NCI-H2196 (cell line): ENCODE measurements around the gene SLC16A5.

ENCODE experiments used
- DNase-seq: peaks from one replicate; lab custom pipeline; 2025; ENCODE audit not compliant: unreplicated experiment; lab: John Stamatoyannopoulos, UW

SLC16A5 gene

GRCh38 chr17:75084039-75084660 lies 3.6 kb upstream of the SLC16A5 start:
- DNase-seq = peak; percentile 48

- no peak for DNase-seq
Observed at GRCh38 chr17:75086496-75087181, 1.1 kb upstream of the SLC16A5 start.

GRCh38 chr17:75087182-75087557 lies 584 bp upstream of the SLC16A5 start:
- DNase-seq = no peak

- DNase-seq = no peak
Observed at GRCh38 chr17:75088465-75089417, 987 bp downstream of the SLC16A5 start.

- no peak for DNase-seq
Observed at GRCh38 chr17:75090871-75091854, 3.4 kb downstream of the SLC16A5 start.

GRCh38 chr17:75091855-75092327 lies 4.1 kb downstream of the SLC16A5 start:
- DNase-seq = no peak

- DNase-seq = no peak
Observed at GRCh38 chr17:75093548-75094158, 5.9 kb downstream of the SLC16A5 start.

- DNase-seq = no peak
Observed at GRCh38 chr17:75094871-75095399, 7.2 kb downstream of the SLC16A5 start.

GRCh38 chr17:75096082-75096625 lies 8.4 kb downstream of the SLC16A5 start:
- DNase-seq = peak; percentile 39

- no peak for DNase-seq
Observed at GRCh38 chr17:75097865-75098264, 10.1 kb downstream of the SLC16A5 start.

- DNase-seq = no peak
Observed at GRCh38 chr17:75098861-75099260, 11.1 kb downstream of the SLC16A5 start.

- DNase-seq = no peak
Observed at GRCh38 chr17:75099881-75100595, 12.3 kb downstream of the SLC16A5 start.

- no peak for DNase-seq
Observed at GRCh38 chr17:75102385-75102821, 14.6 kb downstream of the SLC16A5 start.

GRCh38 chr17:75103601-75104554 lies 16.1 kb downstream of the SLC16A5 start:
- DNase-seq = no peak

- DNase-seq = peak; percentile 94
Observed at GRCh38 chr17:75105126-75106080, 17.6 kb downstream of the SLC16A5 start.

GRCh38 chr17:75108193-75108592 lies 20.4 kb downstream of the SLC16A5 start:
- DNase-seq = no peak

GRCh38 chr17:75109046-75109406 lies 21.3 kb downstream of the SLC16A5 start:
- DNase-seq = no peak
